HG03575 (cell line): Measurements from ENCODE around the gene HAUS8.
"Not testable (repeated sequence)": the region's sequence is repeated elsewhere in the genome, so short reads cannot be mapped to it uniquely, and the experiment has no call there.

Source experiments
- ATAC-seq: cut with Tn5 transposase; IDR thresholded peaks from one replicate; pipeline ENCODE4 v1.9.1; 2021; ENCODE audit not compliant: unreplicated experiment, insufficient number of reproducible peaks, low FRiP score; ENCODE audit errors: extremely low read depth

HAUS8 gene

GRCh38 chr19:17014212-17014861 lies 60.9 kb downstream of the HAUS8 start:
- ATAC-seq: not testable (repeated sequence)

GRCh38 chr19:17011485-17011884 lies 63.8 kb downstream of the HAUS8 start:
- ATAC-seq: no peak

- ATAC-seq: no peak
Observed at GRCh38 chr19:17006579-17006978, 68.7 kb downstream of the HAUS8 start.

DNA sequence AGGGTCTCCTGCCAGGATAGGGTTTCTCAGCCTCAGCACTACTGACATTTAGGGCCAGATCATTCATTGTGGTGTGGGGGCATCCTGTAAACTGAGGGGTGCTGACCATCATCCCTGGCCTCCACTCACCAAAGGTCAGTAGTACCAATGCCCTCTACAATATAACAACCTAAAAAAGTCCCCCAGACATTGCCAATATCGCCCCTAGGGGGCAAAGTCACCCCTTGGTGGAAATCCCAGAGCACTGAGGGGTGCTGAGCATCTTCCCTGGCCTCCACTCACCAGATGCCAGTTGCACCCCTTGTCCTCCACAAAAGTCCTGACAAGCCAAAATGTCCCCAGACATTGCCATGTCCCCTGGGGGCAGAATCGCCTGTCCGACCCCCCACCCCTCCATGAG lies 70.3 kb downstream of the HAUS8 start:
- ATAC-seq: no peak

GRCh38 chr19:17004386-17004785 lies 70.9 kb downstream of the HAUS8 start:
- ATAC-seq: no peak

- no peak for ATAC-seq
Observed at GRCh38 chr19:17002455-17002854, 72.8 kb downstream of the HAUS8 start.

- no peak for ATAC-seq
Observed at GRCh38 chr19:17001603-17002183, 73.6 kb downstream of the HAUS8 start.
